Stimulated activated CD8-positive, alpha-beta memory T cell treated with anti-CD3 and anti-CD28 coated beads, Interleukin-12 subunit alpha, Interleukin-12 subunit beta, amount 100 ng/mL, for 24 hours (primary cell): Measurements from ENCODE around the gene EPB41L2.

Experiments used
- DNase-seq: peaks from one replicate; pipeline ENCODE4 v3.0.0-alpha.2; 2020; ENCODE audit errors: extremely low read depth

EPB41L2 gene

GRCh38 chr6:130975325-130975724, 87.7 kb downstream of the EPB41L2 start:
- no peak for DNase-seq

GRCh38 chr6:130973521-130974277, 89.3 kb downstream of the EPB41L2 start:
- DNase-seq: no peak

GRCh38 chr6:130971504-130971903, 91.5 kb downstream of the EPB41L2 start:
- DNase-seq: no peak

- DNase-seq: no peak
Observed at GRCh38 chr6:130970839-130971410, 92.1 kb downstream of the EPB41L2 start.

- DNase-seq: no peak
Observed at GRCh38 chr6:130969791-130970491, 93.1 kb downstream of the EPB41L2 start.

GRCh38 chr6:130969166-130969565, 93.9 kb downstream of the EPB41L2 start:
- no peak for DNase-seq

- no peak for DNase-seq
Observed at GRCh38 chr6:130968476-130968875, 94.6 kb downstream of the EPB41L2 start.

- no peak for DNase-seq
Observed at GRCh38 chr6:130967502-130968445, 95.3 kb downstream of the EPB41L2 start.

- no peak for DNase-seq
Observed at GRCh38 chr6:130966344-130966980, 96.6 kb downstream of the EPB41L2 start.

GRCh38 chr6:130965656-130966055, 97.4 kb downstream of the EPB41L2 start:
- no peak for DNase-seq

GRCh38 chr6:130964808-130965604, 98.0 kb downstream of the EPB41L2 start:
- DNase-seq: no peak

GRCh38 chr6:130964289-130964688, 98.8 kb downstream of the EPB41L2 start:
- DNase-seq: no peak

- DNase-seq: no peak
Observed at GRCh38 chr6:130962966-130963365, 100.1 kb downstream of the EPB41L2 start.

- DNase-seq: no peak
Observed at GRCh38 chr6:130961148-130961547, 101.9 kb downstream of the EPB41L2 start.

- no peak for DNase-seq
Observed at GRCh38 chr6:130959951-130960350, 103.1 kb downstream of the EPB41L2 start.

- no peak for DNase-seq
Observed at GRCh38 chr6:130958468-130958867, 104.6 kb downstream of the EPB41L2 start.

GRCh38 chr6:130955755-130956154, 107.3 kb downstream of the EPB41L2 start:
- DNase-seq: no peak

- no peak for DNase-seq
Observed at GRCh38 chr6:130949553-130949952, 113.5 kb downstream of the EPB41L2 start.

GRCh38 chr6:130947464-130947863, 115.6 kb downstream of the EPB41L2 start:
- no peak for DNase-seq

- DNase-seq: no peak
Observed at GRCh38 chr6:130946076-130946475, 117.0 kb downstream of the EPB41L2 start.
